GM23248 (cell line): ENCODE data around the gene CFL1. TPM values are rescaled to one million over a fixed set of nuclear protein-coding genes. Genes with fewer than 3 reads are reported as not detected.

Source experiments
- DNase-seq: peaks from one replicate; pipeline ENCODE4 v3.0.0-alpha.2; 2015
- H2AFZ ChIP-seq: fragments of 200-600 bp; sonication (generic); 2 replicates; pipeline ENCODE4 v1.6.1; 2016; ENCODE audit warnings: antibody characterized with exemption
- H3F3A ChIP-seq: fragments of 200-600 bp; sonication (generic); 2 replicates; pipeline ENCODE4 v1.6.1; 2016; ENCODE audit warnings: mild to moderate bottlenecking, antibody characterized with exemption, mixed run types; ENCODE audit not compliant: insufficient read depth
- H3K27ac ChIP-seq: fragments of 200-600 bp; sonication (generic); 2 replicates; pipeline ENCODE4 v1.5.1; 2016; ENCODE audit warnings: mild to moderate bottlenecking
- H3K27me3 ChIP-seq: fragments of 200-600 bp; sonication (generic); replicated peaks from 2 replicates; pipeline ENCODE4 v1.6.1; 2016; ENCODE audit warnings: mild to moderate bottlenecking; ENCODE audit not compliant: insufficient read depth
- H3K36me3 ChIP-seq: fragments of 200-600 bp; sonication (generic); 2 replicates; pipeline ENCODE4 v1.6.1; 2016; ENCODE audit warnings: low read depth, mild to moderate bottlenecking
- H3K4me1 ChIP-seq: fragments of 200-600 bp; sonication (generic); 2 replicates; pipeline ENCODE4 v1.6.1; 2016; ENCODE audit warnings: mild to moderate bottlenecking; ENCODE audit not compliant: insufficient read depth
- H3K4me2 ChIP-seq: fragments of 200-600 bp; sonication (generic); one replicate; pipeline ENCODE4 v1.6.1; 2016; ENCODE audit warnings: mild to moderate bottlenecking; ENCODE audit not compliant: unreplicated experiment
- H3K4me3 ChIP-seq: fragments of 200-600 bp; sonication (generic); 2 replicates; pipeline ENCODE4 v1.5.1; 2016; ENCODE audit warnings: mild to moderate bottlenecking
- H3K79me2 ChIP-seq: fragments of 200-600 bp; sonication (generic); 2 replicates; pipeline ENCODE4 v1.6.1; 2016; ENCODE audit warnings: mild to moderate bottlenecking; ENCODE audit not compliant: insufficient read depth
- H3K9ac ChIP-seq: fragments of 200-600 bp; sonication (generic); 2 replicates; pipeline ENCODE4 v1.6.1; 2016; ENCODE audit warnings: mild to moderate bottlenecking
- H3K9me2 ChIP-seq: fragments of 200-600 bp; sonication (generic); 2 replicates; pipeline ENCODE4 v1.6.1; 2016; ENCODE audit warnings: mixed run types, mild to moderate bottlenecking, moderate library complexity; ENCODE audit not compliant: insufficient read depth
- H3K9me3 ChIP-seq: fragments of 200-600 bp; sonication (generic); one replicate; pipeline ENCODE4 v1.6.1; 2017; ENCODE audit warnings: low read depth
- H4K20me1 ChIP-seq: fragments of 200-600 bp; sonication (generic); 2 replicates; pipeline ENCODE4 v1.6.0; 2016; ENCODE audit not compliant: insufficient read depth
- EZH2 ChIP-seq: fragments of 200-600 bp; sonication (generic); IDR thresholded peaks from 2 replicates; pipeline ENCODE4 v1.6.1; 2018; ENCODE audit warnings: antibody characterized with exemption, mild to moderate bottlenecking; ENCODE audit not compliant: insufficient read depth, poor library complexity, severe bottlenecking
- EZH2phosphoT487 ChIP-seq: fragments of 200-600 bp; sonication (generic); IDR thresholded peaks from 2 replicates; pipeline ENCODE4 v1.6.1; 2018; ENCODE audit warnings: antibody characterized with exemption, moderate library complexity, mild to moderate bottlenecking, low read depth; ENCODE audit not compliant: insufficient read depth
- WGBS, 2 experiments: methylation state at CpG; one replicate each; pipeline ENCODE4 v1.1.6; 2015 to 2017; ENCODE audit warnings: low lambda C conversion rate in 2 of 2, low coverage in 1 of 2; ENCODE audit errors: missing lambda C conversion rate in 2 of 2; 5-methylcytosine and 5-hydroxymethylcytosine counted together
- in situ Hi-C: fragments of 300-500 bp; cut with MboI; formaldehyde crosslinking; loops from 2 replicates; pipeline ENCODE4 v1.15.0; 2020
- polyA plus RNA-seq: library from polyadenylated mRNA; unstranded; fragments of >200 nt; fragmentation: Nextera tagmentation; extraction: Ambion mirVana; gene quantifications from 2 replicates; pipeline ENCODE4 v1.2.1, GENCODE V29; 2016
- total RNA-seq: library from RNA; depleted of rRNA; stranded (reverse); fragments of >200 nt; shearing (Covaris generic); gene quantifications from 2 replicates; pipeline ENCODE4 v1.2.3, GENCODE V29; 2014

CFL1 gene
- total and polyA plus RNA-seq, 2 experiments from 2014 or later = 1,312 to 2,650 TPM

DNA sequence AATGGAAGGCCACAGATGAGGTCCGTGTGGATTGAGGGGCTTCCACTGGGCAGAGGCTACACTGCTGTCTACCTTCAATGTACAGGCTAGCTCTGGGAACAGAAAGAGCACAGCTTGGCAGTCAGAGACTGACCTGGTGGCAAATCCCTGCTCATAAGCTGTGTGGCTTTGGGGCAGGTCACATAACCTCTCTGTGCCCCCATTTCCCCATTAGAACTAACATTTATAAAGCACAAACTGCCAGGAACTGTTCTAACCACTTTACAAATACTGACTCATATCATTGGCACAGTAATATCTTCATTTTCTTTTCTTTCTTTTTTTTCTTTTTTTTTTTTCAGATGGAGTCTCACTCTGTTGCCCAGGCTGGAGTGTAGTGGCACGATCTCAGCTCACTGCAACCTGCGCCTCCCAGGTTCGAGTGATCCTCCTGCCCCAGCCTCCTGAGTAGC lies 39.1 kb upstream of the CFL1 start:
- peaks cover 7% of the 10 kb centered on the region for H4K20me1 ChIP-seq
- no peak overlapping the region for H2AFZ ChIP-seq
- H3K9me3 ChIP-seq = no peaks in the 10 kb centered on the region
- H3K9ac ChIP-seq = peak overlapping the region; percentile 99
- peak overlapping the region; percentile 100 for H3K4me2 ChIP-seq
- peaks cover 92% of the 10 kb centered on the region for H3K79me2 ChIP-seq
- WGBS, 2 experiments = 46 to 61% methylated on average over 4 of the region's 4 CpGs
- peaks cover 41% of the 10 kb centered on the region; the same call in 1 of the 2 replicates for H3K36me3 ChIP-seq
- H3K9me2 ChIP-seq = no peaks in the 10 kb centered on the region
- H3K27me3 ChIP-seq = no peaks in the 10 kb centered on the region
- in situ Hi-C loops = no loop called here
- H3F3A ChIP-seq = peaks cover 77% of the 10 kb centered on the region
- DNase-seq = peak; percentile 68
- H3K4me3 ChIP-seq = peak overlapping the region; percentile 95
- no peak for TF ChIP-seq EZH2
- TF ChIP-seq EZH2phosphoT487 = no peak
- H3K27ac ChIP-seq = peak overlapping the region; percentile 99
- H3K4me1 ChIP-seq = peaks cover 62% of the 10 kb centered on the region

DNA sequence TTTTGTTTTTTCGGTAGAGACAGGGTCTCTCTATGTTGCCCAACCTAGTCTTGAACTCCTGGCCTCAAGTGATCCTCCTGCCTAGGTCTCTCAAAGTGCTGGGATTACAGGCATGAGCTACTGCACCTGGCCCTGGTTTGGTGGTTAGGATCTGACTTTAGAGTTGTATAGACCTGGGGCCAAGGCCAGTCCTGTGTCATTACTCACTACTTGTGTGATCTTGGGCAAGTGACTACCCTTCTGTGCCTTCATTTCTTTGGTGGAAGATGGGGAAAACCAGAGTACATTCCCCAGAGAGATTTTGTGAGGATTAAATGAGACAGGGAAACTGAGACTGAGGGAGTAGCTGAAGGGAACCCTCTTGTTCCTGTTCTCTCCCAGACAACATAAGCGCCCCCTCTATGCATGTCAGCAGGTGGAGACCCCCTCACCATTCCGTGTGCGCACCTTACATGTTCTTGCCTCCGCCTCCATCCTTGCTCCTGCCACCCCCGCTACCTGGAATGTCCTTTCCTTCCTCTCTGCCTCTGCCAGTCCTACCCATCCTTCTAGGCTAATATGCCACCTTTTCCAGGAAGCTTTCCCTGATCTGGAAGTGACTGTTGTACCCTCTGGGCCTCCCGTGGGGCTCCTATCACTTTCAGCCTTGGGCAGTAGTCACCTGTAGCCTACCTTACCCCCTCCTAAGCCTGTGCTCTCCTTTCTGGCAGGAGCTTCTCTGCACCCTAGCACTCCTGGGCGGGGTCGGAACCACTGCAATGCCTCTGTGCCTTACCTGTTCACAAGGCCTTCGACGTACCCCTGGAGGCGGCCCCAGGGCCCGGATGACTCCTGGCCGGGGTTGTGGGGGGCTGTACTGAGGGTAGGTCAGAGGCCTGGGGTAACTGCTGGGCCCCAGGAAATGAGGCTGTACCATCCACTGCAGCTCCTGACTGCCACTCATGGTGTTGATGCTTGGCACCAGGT lies 38.3 kb upstream of the CFL1 start:
- Histone ChIP-seq H2AFZ (no peak overlapping the region), H4K20me1 (peaks cover 7% of the 10 kb centered on the region), H3K9ac (peak overlapping the region; percentile 99), H3K27ac (peak overlapping the region; percentile 99), H3K27me3 (no peaks in the 10 kb centered on the region), H3F3A (peaks cover 74% of the 10 kb centered on the region), H3K9me3 (no peaks in the 10 kb centered on the region), H3K9me2 (no peaks in the 10 kb centered on the region), H3K36me3 (peaks cover 43% of the 10 kb centered on the region; the same call in 1 of the 2 replicates), H3K4me3 (peak overlapping the region; percentile 95), H3K79me2 (peaks cover 92% of the 10 kb centered on the region), H3K4me1 (peaks cover 56% of the 10 kb centered on the region), H3K4me2 (peak overlapping the region; percentile 100)
- WGBS, 2 experiments = 87 to 95% methylated on average over 14 of the region's 14 CpGs
- no peak for TF ChIP-seq EZH2
- peak; percentile 60 for DNase-seq
- in situ Hi-C loops = no loop called here

DNA sequence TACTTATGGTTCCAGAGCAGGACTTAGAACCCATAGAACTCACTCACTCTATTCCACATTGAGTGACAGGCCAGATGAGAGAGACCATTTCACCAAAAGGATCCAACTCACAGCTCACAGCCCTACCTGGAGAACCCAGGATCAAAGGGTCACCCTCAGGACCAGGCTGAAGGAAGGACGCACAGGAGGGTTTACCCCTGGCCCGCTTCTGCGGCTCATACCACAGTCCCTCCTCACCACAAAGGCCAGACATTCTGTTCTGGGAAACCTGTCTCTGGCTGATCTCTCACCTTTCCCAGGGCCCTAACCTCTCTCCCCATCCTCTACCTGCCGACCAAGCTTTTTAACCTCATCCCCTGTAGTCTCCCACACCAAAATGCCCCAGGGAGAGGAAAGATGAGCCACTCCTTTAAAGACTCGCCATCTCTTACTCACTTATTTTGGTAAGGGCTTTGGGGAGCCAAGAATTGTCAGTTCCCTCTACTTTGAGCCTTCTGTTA lies 37.6 kb upstream of the CFL1 start:
- Histone ChIP-seq H3K9me2 (no peaks in the 10 kb centered on the region), H3K4me1 (peaks cover 55% of the 10 kb centered on the region), H3K9ac (peak overlapping the region; percentile 99), H3K27ac (peak overlapping the region; percentile 99), H3K36me3 (peaks cover 43% of the 10 kb centered on the region; the same call in 1 of the 2 replicates), H3K79me2 (peaks cover 87% of the 10 kb centered on the region), H4K20me1 (peaks cover 7% of the 10 kb centered on the region), H3K9me3 (no peaks in the 10 kb centered on the region), H3K4me3 (peak overlapping the region; percentile 95), H3K27me3 (no peaks in the 10 kb centered on the region), H3F3A (peaks cover 67% of the 10 kb centered on the region), H2AFZ (no peak overlapping the region), H3K4me2 (peak overlapping the region; percentile 100)
- peak; percentile 50 for DNase-seq
- in situ Hi-C loops = no loop called here
- TF ChIP-seq EZH2phosphoT487 (no peak), EZH2 (no peak)
- 88 to 90% methylated on average over 5 of the region's 5 CpGs for WGBS, 2 experiments

DNA sequence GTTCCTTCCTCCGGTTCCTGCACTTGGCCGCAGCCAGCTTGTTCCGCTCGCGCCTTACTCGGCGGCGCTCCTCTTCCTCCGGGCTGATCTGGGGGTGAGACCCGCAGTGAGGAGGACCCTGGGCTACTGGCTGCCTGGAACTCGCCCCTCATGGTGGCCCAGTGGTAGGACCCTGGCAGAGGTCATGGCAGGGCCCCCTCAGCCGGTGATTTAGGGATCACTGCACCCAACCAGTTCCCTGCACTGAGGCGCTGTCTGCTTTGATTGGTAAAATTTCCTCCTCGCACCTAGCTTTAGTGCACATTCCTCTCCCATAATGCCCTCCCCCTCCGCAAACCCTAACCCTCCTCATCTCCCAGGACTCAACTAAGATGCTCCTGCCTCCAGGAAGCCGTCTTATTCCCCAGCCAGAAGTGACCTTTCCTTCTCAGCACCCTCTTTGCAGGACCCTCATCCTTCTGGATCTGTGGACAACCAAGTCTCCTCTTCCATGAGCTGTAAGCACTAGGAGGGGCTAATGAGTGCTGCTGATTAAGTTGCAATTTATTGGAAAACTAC lies 36.1 kb upstream of the CFL1 start:
- H3K4me1 ChIP-seq = peaks cover 66% of the 10 kb centered on the region
- H3K4me3 ChIP-seq = peak overlapping the region; percentile 95
- H3K9me2 ChIP-seq = no peaks in the 10 kb centered on the region
- H3F3A ChIP-seq = peaks cover 78% of the 10 kb centered on the region
- H2AFZ ChIP-seq = no peak overlapping the region
- H3K9me3 ChIP-seq = no peaks in the 10 kb centered on the region
- in situ Hi-C loops = no loop called here
- peaks cover 43% of the 10 kb centered on the region; the same call in 1 of the 2 replicates for H3K36me3 ChIP-seq
- no peak for DNase-seq
- H3K4me2 ChIP-seq = peak overlapping the region; percentile 93
- no peak for TF ChIP-seq EZH2phosphoT487
- H3K27ac ChIP-seq = peak overlapping the region; percentile 99
- H3K79me2 ChIP-seq = peaks cover 80% of the 10 kb centered on the region
- no peaks in the 10 kb centered on the region for H3K27me3 ChIP-seq
- 88 to 89% methylated on average over 16 of the region's 16 CpGs for WGBS, 2 experiments
- peaks cover 7% of the 10 kb centered on the region for H4K20me1 ChIP-seq
- peak overlapping the region; percentile 99 for H3K9ac ChIP-seq
